CD4-positive, alpha-beta T cell treated with Interleukin-4 for 4 hours (primary cell): ENCODE data around the gene SZT2.
"Not testable (repeated sequence)": the region's sequence is repeated elsewhere in the genome, so short reads cannot be mapped to it uniquely, and the experiment has no call there.

Source experiments
- DNase-seq: peaks from one replicate; pipeline ENCODE4 v3.0.0-alpha.2; 2020

The SZT2 gene

DNA sequence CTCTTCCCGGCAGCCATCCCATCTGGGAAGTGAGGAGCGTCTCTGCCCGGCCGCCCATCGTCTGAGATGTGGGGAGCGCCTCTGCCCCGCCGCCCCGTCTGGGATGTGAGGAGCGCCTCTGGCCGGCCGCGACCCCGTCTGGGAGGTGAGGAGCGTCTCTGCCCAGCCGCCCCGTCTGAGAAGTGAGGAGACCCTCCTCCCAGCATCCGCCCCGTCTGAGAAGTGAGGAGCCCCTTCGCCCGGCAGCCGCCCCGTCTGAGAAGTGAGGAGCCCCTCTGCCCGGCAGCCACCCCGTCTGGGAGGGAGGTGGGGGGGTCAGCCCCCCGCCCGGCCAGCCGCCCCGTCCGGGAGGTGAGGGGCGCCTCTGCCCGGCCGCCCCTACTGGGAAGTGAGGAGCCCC lies 112.1 kb downstream of the SZT2 start:
- not testable (repeated sequence) for DNase-seq

DNA sequence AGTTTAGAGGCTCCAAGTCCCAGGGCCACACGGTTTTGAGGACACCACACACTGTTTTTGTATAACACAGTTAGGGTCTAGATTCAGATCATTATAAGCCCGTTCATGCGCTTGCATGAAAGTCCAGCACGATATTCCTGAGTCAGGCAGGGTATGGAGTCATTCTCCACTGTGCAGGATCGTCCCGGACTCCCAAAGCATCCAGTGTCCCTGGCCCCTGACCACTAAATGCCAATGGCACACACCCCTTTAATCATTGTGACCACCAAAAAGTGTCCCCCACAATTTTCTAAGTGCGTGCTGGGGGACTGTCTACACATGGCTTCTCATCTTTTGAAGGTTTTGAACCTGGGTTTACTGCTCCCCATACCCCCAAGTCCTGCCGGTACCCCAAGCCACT lies 113.8 kb downstream of the SZT2 start:
- DNase-seq = no peak
